Stimulated activated CD8-positive, alpha-beta memory T cell treated with anti-CD3 and anti-CD28 coated beads, Interleukin-2, amount 100 ng/mL, for 48 hours (primary cell): ENCODE measurements around the gene CCL5.

ENCODE experiments used
- DNase-seq, 2 donors: peaks; one replicate each; pipeline ENCODE4 v3.0.0-alpha.2; 2020; ENCODE audit warnings: low read depth in 2 of 2

Gene CCL5

GRCh38 chr17:35879773-35880654 lies at the start of gene CCL5:
CCL5 (minus strand) TSS chr17:35880360.
- DNase-seq = no peak

- no peak for DNase-seq
Observed at GRCh38 chr17:35927714-35928113, 47.6 kb upstream of the CCL5 start.

- no peak for DNase-seq
Observed at GRCh38 chr17:35923609-35924114, 43.5 kb upstream of the CCL5 start.

- DNase-seq = no peak
Observed at GRCh38 chr17:35920229-35920628, 40.1 kb upstream of the CCL5 start.

GRCh38 chr17:35918665-35919064 lies 38.5 kb upstream of the CCL5 start:
- DNase-seq = no peak

DNA sequence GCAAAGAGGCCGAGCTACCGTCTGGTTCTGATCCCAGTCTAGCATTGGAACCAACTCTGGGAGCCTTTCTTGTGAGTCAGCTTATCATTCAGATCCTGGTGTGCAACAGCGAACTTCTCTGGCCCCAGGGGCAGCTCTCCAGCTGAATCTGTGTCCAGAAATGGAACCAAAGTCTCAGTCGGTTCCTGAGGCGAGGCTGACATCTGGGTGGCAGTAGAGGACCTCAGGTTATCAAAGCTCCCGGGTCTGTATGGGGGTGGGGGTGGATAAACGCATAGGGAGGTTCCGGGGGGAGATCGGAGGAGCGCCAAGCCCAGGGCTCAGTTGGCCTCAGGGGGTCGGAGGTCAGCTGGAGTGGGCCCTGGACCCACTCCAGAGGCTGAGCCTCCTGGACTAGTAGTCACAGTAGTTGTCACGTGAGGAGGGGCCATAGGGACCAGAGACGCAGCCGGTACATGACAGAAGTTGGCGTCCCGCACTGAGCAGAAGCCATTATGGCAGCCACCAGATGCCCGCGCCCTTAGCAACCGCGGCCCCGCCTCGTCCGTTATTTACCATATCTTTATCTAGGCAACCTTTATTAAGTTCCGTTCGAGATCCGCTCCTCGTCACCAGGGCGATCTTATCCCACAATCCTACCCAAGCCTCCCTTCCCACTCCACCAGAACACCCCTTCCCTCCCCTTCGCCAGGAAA lies 37.5 kb upstream of the CCL5 start:
- DNase-seq = no peak

DNA sequence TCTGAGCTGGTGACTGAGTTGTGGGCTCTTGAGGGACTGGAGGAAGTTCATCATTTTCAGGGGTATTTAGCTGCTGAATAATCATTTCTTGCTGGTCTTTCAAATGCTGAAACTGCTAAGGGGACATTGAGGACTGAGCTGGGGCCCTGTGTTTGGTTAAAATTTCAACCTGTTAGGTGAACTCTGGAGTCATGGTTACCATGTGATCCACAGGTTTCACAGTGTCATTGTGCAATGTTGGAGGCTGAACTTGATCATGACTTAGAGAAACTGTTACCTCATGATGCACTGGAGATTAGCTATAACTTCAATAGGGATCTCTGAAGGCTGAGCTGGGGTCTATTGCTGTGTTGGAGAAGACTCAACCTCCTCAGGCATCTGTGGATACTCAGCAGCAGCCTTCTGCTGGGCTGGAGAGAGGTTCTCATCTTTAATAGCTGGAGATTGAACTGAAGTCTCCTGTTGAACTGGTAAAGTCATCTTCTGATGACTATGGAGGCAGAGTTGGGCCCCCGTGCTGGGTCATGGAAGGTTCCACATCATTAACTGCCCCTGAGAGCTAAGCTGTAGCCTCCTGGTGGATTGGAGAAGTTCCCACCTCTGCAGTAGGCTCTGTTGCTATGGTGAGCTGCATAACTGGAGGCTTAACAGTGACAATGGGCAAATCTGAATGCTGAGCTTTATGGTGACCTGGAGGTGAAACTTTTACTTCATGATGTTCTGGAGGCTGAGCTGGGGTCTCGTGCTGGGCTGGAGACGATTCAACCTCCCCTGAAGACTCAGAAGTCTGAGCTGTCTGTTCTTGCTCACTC lies 35.2 kb upstream of the CCL5 start:
- DNase-seq = no peak

DNA sequence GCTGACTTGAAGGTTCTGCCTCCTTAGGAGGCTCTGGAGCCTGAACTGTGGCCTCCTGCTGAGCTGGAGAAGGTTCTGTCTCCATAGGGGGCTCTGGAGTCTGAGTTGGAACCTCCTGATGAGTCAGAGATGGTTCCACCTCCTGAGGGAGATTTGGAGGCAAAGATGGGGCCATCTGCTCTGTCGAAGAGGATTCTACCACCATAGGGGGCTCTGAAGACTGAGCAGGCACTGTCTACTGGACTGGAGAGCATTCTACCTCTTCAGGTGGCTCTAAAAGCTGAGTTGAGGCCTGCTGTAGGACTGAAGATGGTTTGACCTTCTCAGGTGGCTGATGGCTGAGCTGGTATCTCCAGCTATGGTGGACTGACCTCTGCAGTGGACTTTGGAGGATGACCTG lies 34.2 kb upstream of the CCL5 start:
- DNase-seq = no peak

DNA sequence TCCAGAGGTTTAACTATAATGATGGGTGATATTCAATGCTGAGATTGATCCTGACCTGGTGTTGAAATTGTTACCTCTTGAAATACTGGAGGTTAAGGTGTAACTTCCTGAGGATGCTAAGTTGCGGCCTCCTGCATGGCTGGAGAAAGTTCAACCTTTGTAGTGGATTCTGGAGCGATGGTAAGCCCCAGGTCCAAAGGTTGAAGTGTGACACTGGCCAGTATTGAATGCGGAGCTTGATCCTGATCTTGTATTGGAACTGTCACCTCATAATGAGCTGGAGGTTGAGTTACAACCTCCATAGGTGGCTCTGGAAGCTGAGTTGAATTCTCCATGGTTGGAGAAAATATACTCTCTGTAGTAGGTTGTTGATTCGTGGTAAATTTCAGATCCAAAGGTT lies 33.4 kb upstream of the CCL5 start:
- no peak for DNase-seq

- no peak for DNase-seq
Observed at GRCh38 chr17:35912942-35913341, 32.8 kb upstream of the CCL5 start.

DNA sequence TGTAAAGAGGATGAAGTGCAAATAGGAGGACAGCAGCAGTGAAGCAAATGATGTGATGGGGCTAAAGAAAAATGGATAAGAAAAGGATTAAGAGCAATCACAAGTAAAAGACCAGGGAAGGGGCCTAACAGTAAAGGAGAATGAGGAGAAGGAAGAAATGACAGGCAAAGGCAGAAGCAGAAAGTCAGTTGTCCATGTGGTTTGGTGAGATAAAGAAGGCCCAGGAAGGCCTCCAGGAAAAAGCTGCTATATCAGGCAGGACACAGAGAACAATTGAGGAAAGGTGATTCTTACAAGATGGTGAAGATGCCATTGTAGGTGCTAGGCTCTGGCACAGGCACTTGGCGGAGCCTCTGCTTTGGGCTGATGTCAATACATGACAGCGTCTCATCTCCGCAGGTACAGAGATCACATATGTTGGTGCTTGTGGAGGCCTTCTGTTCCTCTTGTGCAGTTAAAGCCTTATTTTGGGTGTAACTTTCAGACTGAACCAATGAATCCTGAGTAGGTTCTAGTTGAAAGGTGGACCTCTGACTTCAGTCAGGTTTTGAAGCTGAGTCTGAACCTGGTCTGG lies 32.3 kb upstream of the CCL5 start:
- DNase-seq = no peak

DNA sequence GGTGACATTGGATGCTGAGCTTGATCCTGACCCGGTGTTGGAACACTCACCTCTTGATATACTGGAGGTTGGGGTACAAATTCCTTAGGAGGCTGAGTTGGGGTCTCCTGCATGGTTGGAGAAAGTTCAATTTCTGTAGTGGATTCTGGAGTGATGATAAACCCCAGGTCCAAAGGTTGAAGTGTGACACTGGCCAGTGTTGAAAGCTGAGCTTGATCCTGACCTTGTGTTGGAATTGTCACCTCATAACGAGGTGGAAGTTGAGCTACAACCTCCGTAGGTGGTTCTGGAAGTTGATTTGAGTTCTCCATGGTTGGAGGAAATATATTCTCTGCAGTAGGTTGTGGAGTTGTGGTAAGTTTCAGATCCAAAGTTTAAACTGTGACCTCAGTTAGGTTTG lies 29.2 kb upstream of the CCL5 start:
- no peak for DNase-seq

- DNase-seq = no peak
Observed at GRCh38 chr17:35907691-35908090, 27.5 kb upstream of the CCL5 start.

- DNase-seq = no peak
Observed at GRCh38 chr17:35906926-35907637, 26.9 kb upstream of the CCL5 start.

- DNase-seq = no peak
Observed at GRCh38 chr17:35906191-35906925, 26.2 kb upstream of the CCL5 start.

GRCh38 chr17:35903451-35903850 lies 23.3 kb upstream of the CCL5 start:
- no peak for DNase-seq

DNA sequence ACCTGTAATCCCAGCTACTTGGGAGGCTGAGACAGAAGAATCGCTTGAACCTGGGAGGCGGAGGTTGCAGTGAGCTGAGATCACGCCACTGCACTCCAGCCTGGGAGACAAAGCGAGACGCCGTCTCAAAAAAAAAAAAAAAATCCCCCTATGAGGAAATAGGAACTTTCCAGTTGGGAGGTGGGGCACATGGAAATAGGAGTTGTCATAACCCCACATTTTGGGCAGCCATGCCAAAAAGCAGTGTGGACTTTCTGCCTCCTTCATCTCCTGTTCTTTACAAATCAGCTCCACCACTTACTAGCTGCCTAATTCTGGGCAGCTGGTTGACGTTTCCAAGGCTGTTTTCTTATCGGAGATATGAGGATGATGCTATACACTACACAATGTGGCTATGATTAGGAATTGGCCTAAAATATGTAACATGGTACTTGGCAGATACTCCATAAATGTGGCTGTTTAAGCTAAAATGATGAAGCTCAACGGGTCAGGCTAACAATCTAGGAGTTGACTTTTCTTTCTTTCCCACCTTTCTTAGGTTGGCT lies 21.5 kb upstream of the CCL5 start:
- DNase-seq = no peak

DNA sequence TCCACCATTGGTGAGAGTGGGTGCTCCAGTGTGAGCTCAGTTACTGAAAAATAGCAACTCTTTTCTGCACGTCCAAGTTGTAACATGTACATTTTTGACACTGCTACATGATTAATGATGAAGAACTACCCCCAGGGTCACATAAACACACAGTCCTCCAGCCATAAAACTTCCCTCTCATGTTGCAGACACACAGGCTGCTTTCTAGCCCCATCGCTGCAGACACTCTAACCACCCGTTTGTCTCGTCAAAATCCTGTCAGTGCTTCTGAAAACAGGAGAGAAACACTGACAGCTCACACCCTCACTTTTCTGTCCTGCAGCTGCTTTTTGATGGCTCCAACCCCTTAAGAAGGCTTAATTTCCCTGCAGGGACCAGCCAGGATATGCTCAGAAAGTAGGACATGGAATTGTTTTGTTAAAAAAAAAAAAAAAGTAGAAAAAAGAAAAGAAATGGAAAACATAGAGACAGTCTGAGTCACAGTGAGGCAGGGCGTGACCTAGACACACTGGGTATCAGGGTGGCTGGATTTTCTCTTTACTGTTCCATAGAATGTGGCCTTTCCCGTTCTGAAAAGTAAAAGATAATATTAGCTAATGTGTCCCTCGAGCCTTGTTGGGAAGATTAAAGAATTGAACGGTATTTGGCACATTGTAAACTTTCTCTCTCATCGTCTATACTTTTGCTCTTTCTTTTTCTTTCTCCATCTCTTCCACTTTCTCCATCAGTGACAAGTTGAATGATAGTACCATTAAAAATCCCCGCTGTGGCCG lies 20.7 kb upstream of the CCL5 start:
- no peak for DNase-seq

DNA sequence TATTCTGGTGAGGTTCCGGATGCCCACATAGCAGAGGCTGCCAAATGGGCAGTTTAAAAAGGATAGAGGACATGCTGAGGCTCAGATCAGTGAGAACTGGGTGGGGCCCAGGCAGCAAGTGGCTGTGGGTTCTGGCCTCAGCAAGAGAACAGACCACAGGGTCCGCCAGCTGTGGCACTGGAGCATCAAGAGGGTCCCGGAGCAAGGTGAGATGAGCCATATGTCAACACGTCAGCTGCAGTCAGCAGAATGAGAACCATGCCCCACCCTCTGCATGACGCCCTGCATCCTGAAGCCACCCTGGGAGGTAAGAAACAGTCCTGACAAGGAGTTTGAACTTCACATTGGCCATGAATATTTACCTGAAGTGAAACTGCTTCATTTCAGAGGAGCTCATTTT lies 20.1 kb upstream of the CCL5 start:
- DNase-seq = no peak
